H9 (cell line): Measurements from ENCODE around the gene CD7. TPM values are rescaled to one million over a fixed set of nuclear protein-coding genes. Genes with fewer than 3 reads are reported as not detected.

Experiments
- DNase-seq: peaks from one replicate; pipeline ENCODE4 v3.0.0-alpha.2; 2017
- H2AFZ ChIP-seq: one replicate; pipeline ENCODE4 v1.6.1; 2013; ENCODE audit warnings: mild to moderate bottlenecking, low read length, control low read depth, moderate library complexity
- H2AK5ac ChIP-seq: 2 replicates; pipeline ENCODE4 v1.6.1; 2013; ENCODE audit warnings: low read length, control low read depth, mixed read lengths; ENCODE audit not compliant: insufficient read length
- H2BK120ac ChIP-seq: one replicate; pipeline ENCODE4 v1.6.1; 2013; ENCODE audit warnings: low read depth, mild to moderate bottlenecking, low read length, control low read depth, inconsistent platforms; ENCODE audit not compliant: poor library complexity, severe bottlenecking
- H2BK12ac ChIP-seq: 2 replicates; pipeline ENCODE4 v1.6.1; 2013; ENCODE audit warnings: low read length, control low read depth, mixed read lengths, low read depth; ENCODE audit not compliant: insufficient read length
- H2BK15ac ChIP-seq: 2 replicates; pipeline ENCODE4 v1.6.1; 2013; ENCODE audit warnings: low read depth, low read length, control low read depth
- H2BK20ac ChIP-seq: one replicate; pipeline ENCODE4 v1.6.1; 2013; ENCODE audit warnings: low read depth, mild to moderate bottlenecking, low read length, control low read depth, inconsistent platforms; ENCODE audit not compliant: poor library complexity, severe bottlenecking
- H2BK5ac ChIP-seq: 2 replicates; pipeline ENCODE4 v1.6.1; 2013; ENCODE audit warnings: low read length, control low read depth, mixed read lengths; ENCODE audit not compliant: insufficient read length
- H3K14ac ChIP-seq: 2 replicates; pipeline ENCODE4 v1.6.1; 2013; ENCODE audit warnings: low read length, control low read depth; ENCODE audit not compliant: insufficient read depth
- H3K18ac ChIP-seq: 2 replicates; pipeline ENCODE4 v1.6.1; 2013; ENCODE audit warnings: low read depth, mild to moderate bottlenecking, mixed read lengths, low read length, control low read depth; ENCODE audit not compliant: insufficient read length
- H3K23ac ChIP-seq: 2 replicates; pipeline ENCODE4 v1.6.1; 2013; ENCODE audit warnings: low read length, control low read depth, mixed read lengths, low read depth; ENCODE audit not compliant: insufficient read length
- H3K23me2 ChIP-seq: 2 replicates; pipeline ENCODE4 v1.6.1; 2013; ENCODE audit warnings: low read depth, mild to moderate bottlenecking, mixed read lengths, low read length, control low read depth; ENCODE audit not compliant: insufficient read length, poor library complexity, severe bottlenecking
- H3K27ac ChIP-seq: 2 replicates; pipeline ENCODE4 v1.5.1; 2013; ENCODE audit warnings: low read length, control low read depth, mixed read lengths, low read depth; ENCODE audit not compliant: insufficient read length
- H3K27me3 ChIP-seq: 2 replicates; pipeline ENCODE4 v1.6.1; 2013; ENCODE audit warnings: low read length, control low read depth, inconsistent platforms; ENCODE audit not compliant: insufficient read depth
- H3K4ac ChIP-seq: 2 replicates; pipeline ENCODE4 v1.6.1; 2013; ENCODE audit warnings: low read depth, mild to moderate bottlenecking, control low read depth, inconsistent platforms, low read length, moderate library complexity
- H3K4me1 ChIP-seq: 2 replicates; pipeline ENCODE4 v1.6.1; 2013; ENCODE audit warnings: low read length, control low read depth, inconsistent platforms; ENCODE audit not compliant: insufficient read depth
- H3K4me2 ChIP-seq: 2 replicates; pipeline ENCODE4 v1.6.1; 2013; ENCODE audit warnings: low read length, control low read depth, mixed read lengths; ENCODE audit not compliant: insufficient read length, insufficient read depth
- H3K56ac ChIP-seq: 2 replicates; pipeline ENCODE4 v1.6.1; 2013; ENCODE audit warnings: low read depth, mild to moderate bottlenecking, mixed read lengths, low read length, control low read depth; ENCODE audit not compliant: insufficient read length
- H3K79me1 ChIP-seq: 2 replicates; pipeline ENCODE4 v1.6.1; 2013; ENCODE audit warnings: low read depth, mild to moderate bottlenecking, moderate library complexity, low read length, control low read depth, inconsistent platforms; ENCODE audit not compliant: insufficient read depth, poor library complexity, severe bottlenecking
- H3K79me2 ChIP-seq: 2 replicates; pipeline ENCODE4 v1.6.1; 2013; ENCODE audit warnings: low read length, control low read depth, inconsistent platforms; ENCODE audit not compliant: insufficient read depth
- H3K9ac ChIP-seq: 2 replicates; pipeline ENCODE4 v1.6.1; 2013; ENCODE audit warnings: low read length, control low read depth, mixed read lengths; ENCODE audit not compliant: insufficient read length; ENCODE audit errors: extremely low read depth
- H3K9me3 ChIP-seq: one replicate; pipeline ENCODE4 v1.6.1; 2013; ENCODE audit warnings: low read depth, low read length, inconsistent platforms; ENCODE audit not compliant: control insufficient read depth
- H3T11ph ChIP-seq: one replicate; pipeline ENCODE4 v1.6.1; 2013; ENCODE audit warnings: mild to moderate bottlenecking, low read length, control low read depth, inconsistent platforms
- H4K20me1 ChIP-seq: one replicate; pipeline ENCODE4 v1.6.1; 2013; ENCODE audit not compliant: control insufficient read depth, insufficient read length, insufficient read depth
- H4K5ac ChIP-seq: 2 replicates; pipeline ENCODE4 v1.6.1; 2013; ENCODE audit warnings: low read depth, mild to moderate bottlenecking, mixed read lengths, low read length, control low read depth; ENCODE audit not compliant: insufficient read length
- H4K8ac ChIP-seq: replicated peaks from 2 replicates; pipeline ENCODE4 v1.6.1; 2013; ENCODE audit warnings: low read length, control low read depth, mixed read lengths, low read depth; ENCODE audit not compliant: insufficient read length
- H4K91ac ChIP-seq: 2 replicates; pipeline ENCODE4 v1.6.1; 2013; ENCODE audit warnings: low read depth, mild to moderate bottlenecking, moderate library complexity, mixed read lengths, low read length, control low read depth; ENCODE audit not compliant: insufficient read length
- H3K27ac Mint-ChIP-seq, 3 experiments: 2 replicates in 2 of 3; 3 replicates in 1 of 3; pipeline ENCODE4 v1.8.0; 2020 to 2021; ENCODE audit warnings: mixed read lengths in 3 of 3, mild to moderate bottlenecking in 1 of 3, moderate library complexity in 1 of 3
- H3K27me3 Mint-ChIP-seq: 2 replicates; pipeline ENCODE4 v1.8.0; 2021; ENCODE audit warnings: low read depth, mild to moderate bottlenecking, moderate library complexity, mixed read lengths
- H3K36me3 Mint-ChIP-seq, 3 experiments: 2 replicates in 2 of 3; 3 replicates in 1 of 3; pipeline ENCODE4 v1.8.0; 2020 to 2021; ENCODE audit warnings: low read depth in 3 of 3, mixed read lengths in 3 of 3; ENCODE audit not compliant: insufficient read depth in 1 of 3
- H3K4me1 Mint-ChIP-seq, 2 experiments: 2 replicates each; pipeline ENCODE4 v1.8.0; 2020; ENCODE audit warnings: mixed read lengths in 2 of 2
- H3K4me3 Mint-ChIP-seq, 2 experiments: 2 replicates in 1 of 2; 3 replicates in 1 of 2; pipeline ENCODE4 v1.8.0; 2020 to 2021; ENCODE audit warnings: mild to moderate bottlenecking in 2 of 2, mixed read lengths in 2 of 2, moderate library complexity in 1 of 2
- H3K9me3 Mint-ChIP-seq, 2 experiments: 2 replicates in 1 of 2; 3 replicates in 1 of 2; pipeline ENCODE4 v1.8.0; 2020; ENCODE audit warnings: mild to moderate bottlenecking in 2 of 2, mixed read lengths in 2 of 2, moderate library complexity in 1 of 2
- WGBS: extraction: QIAGEN DNeasy Blood & Tissue Kit; methylation state at CpG from one replicate; pipeline ENCODE4 v1.1.7; 2013; ENCODE audit warnings: missing lambda C conversion rate, low lambda C conversion rate, mixed read lengths; ENCODE audit not compliant: insufficient read length; ENCODE audit errors: extremely low coverage; 5-methylcytosine and 5-hydroxymethylcytosine counted together
- total RNA-seq: library from RNA; stranded (reverse); gene quantifications from 2 replicates; pipeline ENCODE4 v1.2.1, GENCODE V29; 2021
- TF ChIP-seq, protein P1 (sequence below): fragments of 200-600 bp; sonication (generic); conservative IDR thresholded peaks from 3 replicates; pipeline ENCODE4 v1.8.0; 2021; ENCODE audit warnings: antibody characterized with exemption, mild to moderate bottlenecking

The CD7 gene
- total RNA-seq, 1 experiment from 2014 or later: 0.35 TPM

- no peak overlapping the region for H2BK20ac ChIP-seq
- no peak overlapping the region for H3K27ac Mint-ChIP-seq
- WGBS: no CpG with 5 or more reads among the region's 28 CpGs
Observed at GRCh38 chr17:82342361-82343079, 25.1 kb upstream of the CD7 start.

More at GRCh38 chr17:82342361-82343079, 25.1 kb upstream of the CD7 start:
- H3K9ac ChIP-seq: no peak overlapping the region
- no peak overlapping the region for H4K5ac ChIP-seq
- no peak overlapping the region for H2AFZ ChIP-seq
- H3K23ac ChIP-seq: no peak overlapping the region
- no peaks in the 10 kb centered on the region for H3K79me1 ChIP-seq
- H3K27ac ChIP-seq: no peak overlapping the region
- H3K4me1 ChIP-seq: no peaks in the 10 kb centered on the region
- H3K23me2 ChIP-seq: peaks cover 2% of the 10 kb centered on the region
- H3K27me3 Mint-ChIP-seq: peaks cover 61% of the 10 kb centered on the region
- H3K14ac ChIP-seq: no peak overlapping the region
- no peaks in the 10 kb centered on the region for H3K79me2 ChIP-seq
- no peak overlapping the region for H2BK12ac ChIP-seq
- H3K4me3 Mint-ChIP-seq: no peak overlapping the region
- H3T11ph ChIP-seq: no peak overlapping the region
- TF ChIP-seq, protein P1, sequence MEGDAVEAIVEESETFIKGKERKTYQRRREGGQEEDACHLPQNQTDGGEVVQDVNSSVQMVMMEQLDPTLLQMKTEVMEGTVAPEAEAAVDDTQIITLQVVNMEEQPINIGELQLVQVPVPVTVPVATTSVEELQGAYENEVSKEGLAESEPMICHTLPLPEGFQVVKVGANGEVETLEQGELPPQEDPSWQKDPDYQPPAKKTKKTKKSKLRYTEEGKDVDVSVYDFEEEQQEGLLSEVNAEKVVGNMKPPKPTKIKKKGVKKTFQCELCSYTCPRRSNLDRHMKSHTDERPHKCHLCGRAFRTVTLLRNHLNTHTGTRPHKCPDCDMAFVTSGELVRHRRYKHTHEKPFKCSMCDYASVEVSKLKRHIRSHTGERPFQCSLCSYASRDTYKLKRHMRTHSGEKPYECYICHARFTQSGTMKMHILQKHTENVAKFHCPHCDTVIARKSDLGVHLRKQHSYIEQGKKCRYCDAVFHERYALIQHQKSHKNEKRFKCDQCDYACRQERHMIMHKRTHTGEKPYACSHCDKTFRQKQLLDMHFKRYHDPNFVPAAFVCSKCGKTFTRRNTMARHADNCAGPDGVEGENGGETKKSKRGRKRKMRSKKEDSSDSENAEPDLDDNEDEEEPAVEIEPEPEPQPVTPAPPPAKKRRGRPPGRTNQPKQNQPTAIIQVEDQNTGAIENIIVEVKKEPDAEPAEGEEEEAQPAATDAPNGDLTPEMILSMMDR: no peak
- peaks cover 13 to 20% of the 10 kb centered on the region in 2 experiments for H3K4me1 Mint-ChIP-seq
- no peak for DNase-seq
- no peak overlapping the region for H2BK15ac ChIP-seq
- H2BK120ac ChIP-seq: no peak overlapping the region
- H3K9me3 Mint-ChIP-seq: peaks cover 14 to 15% of the 10 kb centered on the region in 2 experiments
- no peak overlapping the region for H3K4me2 ChIP-seq
- H3K27me3 ChIP-seq: no peaks in the 10 kb centered on the region; the same call in 1 of the 2 replicates
- H2AK5ac ChIP-seq: no peak overlapping the region
- H2BK5ac ChIP-seq: no peak overlapping the region
- H4K8ac ChIP-seq: no peak overlapping the region
- no peaks in the 10 kb centered on the region for H4K20me1 ChIP-seq
- H3K9me3 ChIP-seq: no peaks in the 10 kb centered on the region
- H3K18ac ChIP-seq: no peak overlapping the region
- H3K4ac ChIP-seq: no peak overlapping the region
- no peak overlapping the region for H4K91ac ChIP-seq
- peaks cover 3 to 8% (median 6%) of the 10 kb centered on the region in 3 experiments; a peak in 5 of 7 replicates for H3K36me3 Mint-ChIP-seq
- H3K56ac ChIP-seq: no peak overlapping the region
